ENCODE measurements around the gene CERS1. TPM values are rescaled to one million over a fixed set of nuclear protein-coding genes. Genes with fewer than 3 reads are reported as not detected.
A peak's percentile ranks its signal among the peaks of the same experiment; 100 is the strongest.

CERS1 gene
- total RNA-seq, 1 donor from 2014 or later: 10.2 TPM

DNA sequence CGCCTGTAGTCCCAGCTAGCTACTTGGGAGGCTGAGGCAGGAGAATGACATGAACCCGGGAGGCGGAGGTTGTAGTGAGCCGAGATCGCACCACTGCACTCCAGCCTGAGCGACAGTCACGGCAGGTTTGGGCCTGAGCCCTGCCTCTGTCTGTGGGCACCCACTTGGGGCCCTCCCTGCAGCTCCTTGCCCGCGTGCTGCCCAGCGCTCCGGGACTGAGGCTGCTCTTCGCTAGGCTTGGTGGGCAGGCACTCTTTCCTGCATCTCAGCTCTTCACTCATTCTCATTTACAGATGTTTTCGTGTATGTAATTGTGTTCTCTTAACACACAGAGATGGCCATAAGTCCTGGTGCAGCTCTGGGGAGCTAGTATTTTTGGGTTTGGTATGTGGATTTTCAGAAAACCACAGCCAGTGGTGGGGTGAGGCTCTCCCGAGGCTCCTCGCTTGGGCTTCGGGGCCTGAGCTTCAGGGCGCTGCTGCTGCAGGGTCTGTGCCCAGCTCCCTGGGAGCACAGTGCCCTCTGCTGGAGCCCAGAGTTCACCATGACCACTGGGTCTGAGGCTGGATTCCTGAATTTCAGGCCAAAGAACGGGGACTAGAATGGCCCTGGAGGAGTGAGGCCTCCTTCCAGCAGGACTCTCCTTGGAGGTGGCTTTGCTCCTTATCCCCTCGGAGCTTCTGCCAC is 49.0 kb downstream of the CERS1 start:
- peaks cover 4% of the 10 kb centered on the region for H3K36me3 Mint-ChIP-seq (ENCODE audit: low read depth)
- H3K9me3 Mint-ChIP-seq (ENCODE audit: low read depth): no peaks in the 10 kb centered on the region
- H3K27ac Mint-ChIP-seq (ENCODE audit: unreplicated experiment): peak overlapping the region; percentile 24
- TF ChIP-seq, protein P1, sequence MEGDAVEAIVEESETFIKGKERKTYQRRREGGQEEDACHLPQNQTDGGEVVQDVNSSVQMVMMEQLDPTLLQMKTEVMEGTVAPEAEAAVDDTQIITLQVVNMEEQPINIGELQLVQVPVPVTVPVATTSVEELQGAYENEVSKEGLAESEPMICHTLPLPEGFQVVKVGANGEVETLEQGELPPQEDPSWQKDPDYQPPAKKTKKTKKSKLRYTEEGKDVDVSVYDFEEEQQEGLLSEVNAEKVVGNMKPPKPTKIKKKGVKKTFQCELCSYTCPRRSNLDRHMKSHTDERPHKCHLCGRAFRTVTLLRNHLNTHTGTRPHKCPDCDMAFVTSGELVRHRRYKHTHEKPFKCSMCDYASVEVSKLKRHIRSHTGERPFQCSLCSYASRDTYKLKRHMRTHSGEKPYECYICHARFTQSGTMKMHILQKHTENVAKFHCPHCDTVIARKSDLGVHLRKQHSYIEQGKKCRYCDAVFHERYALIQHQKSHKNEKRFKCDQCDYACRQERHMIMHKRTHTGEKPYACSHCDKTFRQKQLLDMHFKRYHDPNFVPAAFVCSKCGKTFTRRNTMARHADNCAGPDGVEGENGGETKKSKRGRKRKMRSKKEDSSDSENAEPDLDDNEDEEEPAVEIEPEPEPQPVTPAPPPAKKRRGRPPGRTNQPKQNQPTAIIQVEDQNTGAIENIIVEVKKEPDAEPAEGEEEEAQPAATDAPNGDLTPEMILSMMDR (IDR thresholded peaks at IDR 0.05): peak; percentile 93
- DNase-seq (ENCODE audit: low spot score): no peak
- no peak overlapping the region for H3K4me3 Mint-ChIP-seq (ENCODE audit: unreplicated experiment)
- peaks cover 40% of the 10 kb centered on the region for H3K4me1 Mint-ChIP-seq (ENCODE audit: low read depth)
- no peaks in the 10 kb centered on the region for H3K27me3 Mint-ChIP-seq (ENCODE audit: low read depth)

- peaks cover 49% of the 10 kb centered on the region for H3K4me1 Mint-ChIP-seq (ENCODE audit: low read depth)
- no peaks in the 10 kb centered on the region for H3K9me3 Mint-ChIP-seq (ENCODE audit: low read depth)
- peaks cover 3% of the 10 kb centered on the region for H3K36me3 Mint-ChIP-seq (ENCODE audit: low read depth)
- no peaks in the 10 kb centered on the region for H3K27me3 Mint-ChIP-seq (ENCODE audit: low read depth)
- TF ChIP-seq, protein P1 (IDR thresholded peaks at IDR 0.05): no peak
- H3K27ac Mint-ChIP-seq (ENCODE audit: unreplicated experiment): no peak overlapping the region
- H3K4me3 Mint-ChIP-seq (ENCODE audit: unreplicated experiment): no peak overlapping the region
- DNase-seq (ENCODE audit: low spot score): no peak
Observed at GRCh38 chr19:18845961-18846360, 50.0 kb downstream of the CERS1 start.

DNA sequence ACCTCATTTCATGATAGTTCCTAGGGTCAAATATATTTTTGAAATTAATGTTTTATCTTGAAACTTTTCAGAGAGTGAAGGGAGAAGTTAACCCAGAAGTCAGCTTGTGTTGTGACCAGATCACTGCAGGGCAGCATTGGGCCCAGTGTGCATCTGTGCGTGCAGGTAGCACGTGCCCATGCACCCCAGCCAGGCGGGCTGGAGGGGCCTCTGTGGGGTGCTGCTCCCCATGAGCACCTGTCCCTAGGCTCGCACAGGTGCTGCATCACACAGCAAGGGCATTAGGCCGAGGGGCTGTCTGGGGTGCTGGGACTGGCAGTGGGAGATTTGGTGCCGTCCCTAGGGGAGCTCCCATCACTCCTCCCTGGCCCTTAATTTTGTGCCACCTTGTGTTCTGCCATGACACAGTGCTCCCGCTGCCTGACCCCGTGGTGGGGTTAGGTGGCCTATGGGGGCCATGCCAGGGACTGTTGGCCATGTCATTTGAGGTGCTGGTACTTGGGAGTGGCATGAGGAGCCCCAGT is 51.1 kb downstream of the CERS1 start:
- H3K27me3 Mint-ChIP-seq (ENCODE audit: low read depth): no peaks in the 10 kb centered on the region
- peaks cover 2% of the 10 kb centered on the region for H3K36me3 Mint-ChIP-seq (ENCODE audit: low read depth)
- no peaks in the 10 kb centered on the region for H3K9me3 Mint-ChIP-seq (ENCODE audit: low read depth)
- DNase-seq (ENCODE audit: low spot score): no peak
- TF ChIP-seq, protein P1 (IDR thresholded peaks at IDR 0.05): no peak
- no peak overlapping the region for H3K4me3 Mint-ChIP-seq (ENCODE audit: unreplicated experiment)
- no peak overlapping the region for H3K27ac Mint-ChIP-seq (ENCODE audit: unreplicated experiment)
- H3K4me1 Mint-ChIP-seq (ENCODE audit: low read depth): peaks cover 57% of the 10 kb centered on the region

DNA sequence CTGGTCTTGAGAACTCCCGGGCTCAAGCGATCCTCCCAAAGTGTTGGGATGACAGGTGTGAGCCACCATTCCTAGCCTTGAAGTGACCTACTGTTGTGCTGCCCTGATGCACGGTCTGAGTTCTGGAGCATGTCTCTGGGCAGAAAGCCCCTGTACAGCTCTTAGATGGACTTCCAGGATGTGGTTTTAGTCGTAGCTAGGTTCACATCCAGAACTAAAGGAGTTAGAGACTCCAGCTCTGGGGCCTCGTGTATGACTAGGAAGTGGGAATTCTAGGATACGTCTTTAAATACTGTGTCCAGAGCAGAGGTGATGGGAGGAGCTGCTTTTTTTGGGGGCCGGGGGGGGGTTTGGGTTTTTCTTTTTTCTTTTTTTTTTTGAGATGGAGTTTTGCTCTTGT is 52.0 kb downstream of the CERS1 start:
- Mint-ChIP-seq H3K27ac (ENCODE audit: unreplicated experiment) (peak overlapping the region; percentile 56), H3K36me3 (ENCODE audit: low read depth) (peaks cover 2% of the 10 kb centered on the region), H3K27me3 (ENCODE audit: low read depth) (no peaks in the 10 kb centered on the region), H3K4me3 (ENCODE audit: unreplicated experiment) (no peak overlapping the region), H3K9me3 (ENCODE audit: low read depth) (no peaks in the 10 kb centered on the region), H3K4me1 (ENCODE audit: low read depth) (peaks cover 63% of the 10 kb centered on the region)
- TF ChIP-seq, protein P1 (IDR thresholded peaks at IDR 0.05): no peak
- no peak for DNase-seq (ENCODE audit: low spot score)

DNA sequence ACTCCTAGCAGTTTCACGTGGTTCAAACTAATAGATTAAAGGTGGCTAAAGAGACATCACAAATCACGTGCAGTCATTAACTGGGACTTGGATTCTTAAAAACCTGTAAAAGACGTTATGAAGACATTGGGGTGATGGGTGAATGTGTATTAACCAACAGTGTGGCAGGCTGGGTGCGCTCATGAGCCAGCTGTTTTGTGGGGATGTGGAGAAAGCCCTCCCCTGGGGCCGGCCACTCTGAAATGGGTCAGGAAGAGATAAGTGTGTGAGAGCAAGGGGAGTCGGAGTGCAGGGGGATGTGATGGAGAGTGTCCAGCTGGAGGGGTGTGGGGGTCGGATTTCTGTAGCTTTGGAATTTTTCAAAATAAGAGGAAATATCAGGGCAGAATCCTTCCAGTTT is 53.8 kb downstream of the CERS1 start:
- TF ChIP-seq, protein P1 (IDR thresholded peaks at IDR 0.05): no peak
- Mint-ChIP-seq H3K4me1 (ENCODE audit: low read depth) (peaks cover 68% of the 10 kb centered on the region), H3K9me3 (ENCODE audit: low read depth) (no peaks in the 10 kb centered on the region), H3K27me3 (ENCODE audit: low read depth) (no peaks in the 10 kb centered on the region), H3K27ac (ENCODE audit: unreplicated experiment) (peak overlapping the region; percentile 80), H3K4me3 (ENCODE audit: unreplicated experiment) (peak overlapping the region; percentile 29), H3K36me3 (ENCODE audit: low read depth) (no peaks in the 10 kb centered on the region)
- DNase-seq (ENCODE audit: low spot score): no peak
